H9 (cell line): ENCODE measurements around the gene MAN1A1. TPM values are rescaled to one million over a fixed set of nuclear protein-coding genes. Genes with fewer than 3 reads are reported as not detected.

Source experiments
- DNase-seq: peaks from one replicate; pipeline ENCODE4 v3.0.0-alpha.2; 2017
- H2AFZ ChIP-seq: one replicate; pipeline ENCODE4 v1.6.1; 2013; ENCODE audit warnings: mild to moderate bottlenecking, low read length, control low read depth, moderate library complexity
- H2AK5ac ChIP-seq: 2 replicates; pipeline ENCODE4 v1.6.1; 2013; ENCODE audit warnings: low read length, control low read depth, mixed read lengths; ENCODE audit not compliant: insufficient read length
- H2BK120ac ChIP-seq: one replicate; pipeline ENCODE4 v1.6.1; 2013; ENCODE audit warnings: low read depth, mild to moderate bottlenecking, low read length, control low read depth, inconsistent platforms; ENCODE audit not compliant: poor library complexity, severe bottlenecking
- H2BK12ac ChIP-seq: 2 replicates; pipeline ENCODE4 v1.6.1; 2013; ENCODE audit warnings: low read length, control low read depth, mixed read lengths, low read depth; ENCODE audit not compliant: insufficient read length
- H2BK15ac ChIP-seq: 2 replicates; pipeline ENCODE4 v1.6.1; 2013; ENCODE audit warnings: low read depth, low read length, control low read depth
- H2BK20ac ChIP-seq: one replicate; pipeline ENCODE4 v1.6.1; 2013; ENCODE audit warnings: low read depth, mild to moderate bottlenecking, low read length, control low read depth, inconsistent platforms; ENCODE audit not compliant: poor library complexity, severe bottlenecking
- H2BK5ac ChIP-seq: 2 replicates; pipeline ENCODE4 v1.6.1; 2013; ENCODE audit warnings: low read length, control low read depth, mixed read lengths; ENCODE audit not compliant: insufficient read length
- H3K14ac ChIP-seq: 2 replicates; pipeline ENCODE4 v1.6.1; 2013; ENCODE audit warnings: low read length, control low read depth; ENCODE audit not compliant: insufficient read depth
- H3K18ac ChIP-seq: 2 replicates; pipeline ENCODE4 v1.6.1; 2013; ENCODE audit warnings: low read depth, mild to moderate bottlenecking, mixed read lengths, low read length, control low read depth; ENCODE audit not compliant: insufficient read length
- H3K23ac ChIP-seq: 2 replicates; pipeline ENCODE4 v1.6.1; 2013; ENCODE audit warnings: low read length, control low read depth, mixed read lengths, low read depth; ENCODE audit not compliant: insufficient read length
- H3K23me2 ChIP-seq: 2 replicates; pipeline ENCODE4 v1.6.1; 2013; ENCODE audit warnings: low read depth, mild to moderate bottlenecking, mixed read lengths, low read length, control low read depth; ENCODE audit not compliant: insufficient read length, poor library complexity, severe bottlenecking
- H3K27ac ChIP-seq: 2 replicates; pipeline ENCODE4 v1.5.1; 2013; ENCODE audit warnings: low read length, control low read depth, mixed read lengths, low read depth; ENCODE audit not compliant: insufficient read length
- H3K27me3 ChIP-seq: 2 replicates; pipeline ENCODE4 v1.6.1; 2013; ENCODE audit warnings: low read length, control low read depth, inconsistent platforms; ENCODE audit not compliant: insufficient read depth
- H3K4ac ChIP-seq: 2 replicates; pipeline ENCODE4 v1.6.1; 2013; ENCODE audit warnings: low read depth, mild to moderate bottlenecking, control low read depth, inconsistent platforms, low read length, moderate library complexity
- H3K4me1 ChIP-seq: 2 replicates; pipeline ENCODE4 v1.6.1; 2013; ENCODE audit warnings: low read length, control low read depth, inconsistent platforms; ENCODE audit not compliant: insufficient read depth
- H3K4me2 ChIP-seq: 2 replicates; pipeline ENCODE4 v1.6.1; 2013; ENCODE audit warnings: low read length, control low read depth, mixed read lengths; ENCODE audit not compliant: insufficient read length, insufficient read depth
- H3K56ac ChIP-seq: 2 replicates; pipeline ENCODE4 v1.6.1; 2013; ENCODE audit warnings: low read depth, mild to moderate bottlenecking, mixed read lengths, low read length, control low read depth; ENCODE audit not compliant: insufficient read length
- H3K79me1 ChIP-seq: 2 replicates; pipeline ENCODE4 v1.6.1; 2013; ENCODE audit warnings: low read depth, mild to moderate bottlenecking, moderate library complexity, low read length, control low read depth, inconsistent platforms; ENCODE audit not compliant: insufficient read depth, poor library complexity, severe bottlenecking
- H3K79me2 ChIP-seq: 2 replicates; pipeline ENCODE4 v1.6.1; 2013; ENCODE audit warnings: low read length, control low read depth, inconsistent platforms; ENCODE audit not compliant: insufficient read depth
- H3K9ac ChIP-seq: 2 replicates; pipeline ENCODE4 v1.6.1; 2013; ENCODE audit warnings: low read length, control low read depth, mixed read lengths; ENCODE audit not compliant: insufficient read length; ENCODE audit errors: extremely low read depth
- H3K9me3 ChIP-seq: one replicate; pipeline ENCODE4 v1.6.1; 2013; ENCODE audit warnings: low read depth, low read length, inconsistent platforms; ENCODE audit not compliant: control insufficient read depth
- H3T11ph ChIP-seq: one replicate; pipeline ENCODE4 v1.6.1; 2013; ENCODE audit warnings: mild to moderate bottlenecking, low read length, control low read depth, inconsistent platforms
- H4K20me1 ChIP-seq: one replicate; pipeline ENCODE4 v1.6.1; 2013; ENCODE audit not compliant: control insufficient read depth, insufficient read length, insufficient read depth
- H4K5ac ChIP-seq: 2 replicates; pipeline ENCODE4 v1.6.1; 2013; ENCODE audit warnings: low read depth, mild to moderate bottlenecking, mixed read lengths, low read length, control low read depth; ENCODE audit not compliant: insufficient read length
- H4K8ac ChIP-seq: replicated peaks from 2 replicates; pipeline ENCODE4 v1.6.1; 2013; ENCODE audit warnings: low read length, control low read depth, mixed read lengths, low read depth; ENCODE audit not compliant: insufficient read length
- H4K91ac ChIP-seq: 2 replicates; pipeline ENCODE4 v1.6.1; 2013; ENCODE audit warnings: low read depth, mild to moderate bottlenecking, moderate library complexity, mixed read lengths, low read length, control low read depth; ENCODE audit not compliant: insufficient read length
- H3K27ac Mint-ChIP-seq, 3 experiments: 2 replicates in 2 of 3; 3 replicates in 1 of 3; pipeline ENCODE4 v1.8.0; 2020 to 2021; ENCODE audit warnings: mixed read lengths in 3 of 3, mild to moderate bottlenecking in 1 of 3, moderate library complexity in 1 of 3
- H3K27me3 Mint-ChIP-seq: 2 replicates; pipeline ENCODE4 v1.8.0; 2021; ENCODE audit warnings: low read depth, mild to moderate bottlenecking, moderate library complexity, mixed read lengths
- H3K36me3 Mint-ChIP-seq, 3 experiments: 2 replicates in 2 of 3; 3 replicates in 1 of 3; pipeline ENCODE4 v1.8.0; 2020 to 2021; ENCODE audit warnings: low read depth in 3 of 3, mixed read lengths in 3 of 3; ENCODE audit not compliant: insufficient read depth in 1 of 3
- H3K4me1 Mint-ChIP-seq, 2 experiments: 2 replicates each; pipeline ENCODE4 v1.8.0; 2020; ENCODE audit warnings: mixed read lengths in 2 of 2
- H3K4me3 Mint-ChIP-seq, 2 experiments: 2 replicates in 1 of 2; 3 replicates in 1 of 2; pipeline ENCODE4 v1.8.0; 2020 to 2021; ENCODE audit warnings: mild to moderate bottlenecking in 2 of 2, mixed read lengths in 2 of 2, moderate library complexity in 1 of 2
- H3K9me3 Mint-ChIP-seq, 2 experiments: 2 replicates in 1 of 2; 3 replicates in 1 of 2; pipeline ENCODE4 v1.8.0; 2020; ENCODE audit warnings: mild to moderate bottlenecking in 2 of 2, mixed read lengths in 2 of 2, moderate library complexity in 1 of 2
- WGBS: extraction: QIAGEN DNeasy Blood & Tissue Kit; methylation state at CpG from one replicate; pipeline ENCODE4 v1.1.7; 2013; ENCODE audit warnings: missing lambda C conversion rate, low lambda C conversion rate, mixed read lengths; ENCODE audit not compliant: insufficient read length; ENCODE audit errors: extremely low coverage; 5-methylcytosine and 5-hydroxymethylcytosine counted together
- total RNA-seq: library from RNA; stranded (reverse); gene quantifications from 2 replicates; pipeline ENCODE4 v1.2.1, GENCODE V29; 2021
- TF ChIP-seq, protein P1 (sequence below): fragments of 200-600 bp; sonication (generic); conservative IDR thresholded peaks from 3 replicates; pipeline ENCODE4 v1.8.0; 2021; ENCODE audit warnings: antibody characterized with exemption, mild to moderate bottlenecking

MAN1A1 gene
- total RNA-seq, 1 experiment from 2014 or later = 1.6 TPM

DNA sequence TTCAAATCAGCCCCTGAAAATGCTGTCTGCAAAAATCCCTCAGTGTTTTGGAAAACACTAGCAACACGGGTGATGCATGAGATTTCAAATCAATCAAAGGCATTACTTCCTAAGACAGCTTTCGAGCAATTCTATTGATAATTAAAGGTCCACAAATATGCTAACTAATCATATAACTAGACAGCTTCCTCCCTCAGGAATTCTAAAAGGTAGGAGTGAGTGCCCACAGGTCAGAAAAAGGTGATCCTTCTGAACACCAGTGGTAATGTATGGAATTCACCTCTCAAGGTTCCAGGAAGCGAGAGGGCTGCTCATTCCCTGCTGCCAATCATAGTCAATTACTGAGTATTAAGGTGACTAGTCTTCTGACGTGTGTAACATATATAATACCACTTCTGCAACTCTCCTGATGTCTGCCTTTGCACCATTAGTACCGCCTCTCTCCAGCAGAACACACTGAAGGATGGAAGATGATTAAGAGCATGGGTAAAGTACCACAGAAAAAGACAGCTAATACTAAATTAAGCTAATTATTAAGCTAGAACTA is 16.4 kb downstream of the MAN1A1 start:
- Mint-ChIP-seq H3K27me3 (no peaks in the 10 kb centered on the region), H3K9me3 (no peaks in the 10 kb centered on the region), H3K27ac (no peak overlapping the region), H3K4me3 (no peak overlapping the region), H3K4me1 (peaks cover 9 to 16% of the 10 kb centered on the region in 2 experiments), H3K36me3 (no peaks in the 10 kb centered on the region)
- TF ChIP-seq, protein P1, sequence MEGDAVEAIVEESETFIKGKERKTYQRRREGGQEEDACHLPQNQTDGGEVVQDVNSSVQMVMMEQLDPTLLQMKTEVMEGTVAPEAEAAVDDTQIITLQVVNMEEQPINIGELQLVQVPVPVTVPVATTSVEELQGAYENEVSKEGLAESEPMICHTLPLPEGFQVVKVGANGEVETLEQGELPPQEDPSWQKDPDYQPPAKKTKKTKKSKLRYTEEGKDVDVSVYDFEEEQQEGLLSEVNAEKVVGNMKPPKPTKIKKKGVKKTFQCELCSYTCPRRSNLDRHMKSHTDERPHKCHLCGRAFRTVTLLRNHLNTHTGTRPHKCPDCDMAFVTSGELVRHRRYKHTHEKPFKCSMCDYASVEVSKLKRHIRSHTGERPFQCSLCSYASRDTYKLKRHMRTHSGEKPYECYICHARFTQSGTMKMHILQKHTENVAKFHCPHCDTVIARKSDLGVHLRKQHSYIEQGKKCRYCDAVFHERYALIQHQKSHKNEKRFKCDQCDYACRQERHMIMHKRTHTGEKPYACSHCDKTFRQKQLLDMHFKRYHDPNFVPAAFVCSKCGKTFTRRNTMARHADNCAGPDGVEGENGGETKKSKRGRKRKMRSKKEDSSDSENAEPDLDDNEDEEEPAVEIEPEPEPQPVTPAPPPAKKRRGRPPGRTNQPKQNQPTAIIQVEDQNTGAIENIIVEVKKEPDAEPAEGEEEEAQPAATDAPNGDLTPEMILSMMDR = no peak
- Histone ChIP-seq H3K9me3 (no peaks in the 10 kb centered on the region), H4K8ac (no peak overlapping the region), H3K27ac (no peak overlapping the region), H2BK20ac (no peak overlapping the region), H3K4ac (no peak overlapping the region), H3K79me2 (no peaks in the 10 kb centered on the region), H2BK15ac (no peak overlapping the region), H3K56ac (no peak overlapping the region), H3K27me3 (no peaks in the 10 kb centered on the region), H3K18ac (no peak overlapping the region), H3K79me1 (no peaks in the 10 kb centered on the region), H2BK120ac (no peak overlapping the region), H2AFZ (no peak overlapping the region), H2BK12ac (no peak overlapping the region), H4K91ac (no peak overlapping the region), H3K23me2 (no peaks in the 10 kb centered on the region), H3K4me2 (no peak overlapping the region), H3T11ph (no peak overlapping the region), H3K9ac (no peak overlapping the region), H4K20me1 (no peaks in the 10 kb centered on the region), H4K5ac (no peak overlapping the region), H3K14ac (no peak overlapping the region), H3K23ac (no peak overlapping the region), H3K4me1 (no peaks in the 10 kb centered on the region; the same call in 1 of the 2 replicates), H2AK5ac (no peak overlapping the region), H2BK5ac (no peak overlapping the region)
- no peak for DNase-seq
- no CpG with 5 or more reads among the region's 5 CpGs for WGBS
